PFSK-1 (cell line): ENCODE results near the gene IQGAP2.

ENCODE experiments used
- POLR2AphosphoS5 ChIP-seq: IDR thresholded peaks from 2 replicates; pipeline ENCODE4 v1.6.1; 2012; ENCODE audit warnings: low read depth, mild to moderate bottlenecking, control low read depth, low read length, moderate library complexity
- SIN3A ChIP-seq: IDR thresholded peaks from 2 replicates; pipeline ENCODE4 v1.6.1; 2012; ENCODE audit warnings: mild to moderate bottlenecking, low read length, moderate library complexity, borderline replicate concordance; ENCODE audit not compliant: insufficient read depth
- TF ChIP-seq, protein P1 (sequence below), 2 experiments: IDR thresholded peaks; 2 replicates each; pipeline versions ENCODE4 v1.6.1 to v1.8.0; 2011 to 2012; ENCODE audit warnings: low read depth in 2 of 2, low read length in 2 of 2, control low read depth in 1 of 2, inconsistent platforms in 1 of 2, mild to moderate bottlenecking in 1 of 2, moderate library complexity in 1 of 2; ENCODE audit not compliant: insufficient read depth in 1 of 2

DNA sequence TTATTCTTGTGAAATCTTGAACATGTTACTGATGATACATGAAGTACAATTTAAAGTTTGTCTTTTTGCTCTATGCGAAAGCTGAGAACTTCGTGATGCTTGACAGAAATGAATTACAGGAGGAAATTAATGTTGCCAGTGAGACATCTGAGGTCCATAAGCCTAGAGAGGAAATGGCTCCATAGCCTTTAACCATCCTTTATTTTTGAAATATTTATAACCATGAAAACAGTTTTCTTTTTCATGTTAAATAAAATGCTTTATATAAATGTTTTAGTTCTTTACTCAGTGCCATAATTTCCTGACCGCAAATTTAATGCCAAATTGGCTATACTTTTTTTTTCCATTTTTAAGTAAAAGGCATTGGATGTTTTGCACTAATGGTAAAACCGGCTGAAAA is 191.0 kb downstream of the IQGAP2 start:
- TF ChIP-seq POLR2AphosphoS5 (no peak), SIN3A (no peak)
- TF ChIP-seq, protein P1, sequence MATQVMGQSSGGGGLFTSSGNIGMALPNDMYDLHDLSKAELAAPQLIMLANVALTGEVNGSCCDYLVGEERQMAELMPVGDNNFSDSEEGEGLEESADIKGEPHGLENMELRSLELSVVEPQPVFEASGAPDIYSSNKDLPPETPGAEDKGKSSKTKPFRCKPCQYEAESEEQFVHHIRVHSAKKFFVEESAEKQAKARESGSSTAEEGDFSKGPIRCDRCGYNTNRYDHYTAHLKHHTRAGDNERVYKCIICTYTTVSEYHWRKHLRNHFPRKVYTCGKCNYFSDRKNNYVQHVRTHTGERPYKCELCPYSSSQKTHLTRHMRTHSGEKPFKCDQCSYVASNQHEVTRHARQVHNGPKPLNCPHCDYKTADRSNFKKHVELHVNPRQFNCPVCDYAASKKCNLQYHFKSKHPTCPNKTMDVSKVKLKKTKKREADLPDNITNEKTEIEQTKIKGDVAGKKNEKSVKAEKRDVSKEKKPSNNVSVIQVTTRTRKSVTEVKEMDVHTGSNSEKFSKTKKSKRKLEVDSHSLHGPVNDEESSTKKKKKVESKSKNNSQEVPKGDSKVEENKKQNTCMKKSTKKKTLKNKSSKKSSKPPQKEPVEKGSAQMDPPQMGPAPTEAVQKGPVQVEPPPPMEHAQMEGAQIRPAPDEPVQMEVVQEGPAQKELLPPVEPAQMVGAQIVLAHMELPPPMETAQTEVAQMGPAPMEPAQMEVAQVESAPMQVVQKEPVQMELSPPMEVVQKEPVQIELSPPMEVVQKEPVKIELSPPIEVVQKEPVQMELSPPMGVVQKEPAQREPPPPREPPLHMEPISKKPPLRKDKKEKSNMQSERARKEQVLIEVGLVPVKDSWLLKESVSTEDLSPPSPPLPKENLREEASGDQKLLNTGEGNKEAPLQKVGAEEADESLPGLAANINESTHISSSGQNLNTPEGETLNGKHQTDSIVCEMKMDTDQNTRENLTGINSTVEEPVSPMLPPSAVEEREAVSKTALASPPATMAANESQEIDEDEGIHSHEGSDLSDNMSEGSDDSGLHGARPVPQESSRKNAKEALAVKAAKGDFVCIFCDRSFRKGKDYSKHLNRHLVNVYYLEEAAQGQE (IDR thresholded peaks at IDR 0.05; ENCODE audit: insufficient read depth in 1 of 2, low read depth in 2 of 2, low read length in 2 of 2): no peak
